ENCODE data around the gene CALR. TPM values are rescaled to one million over a fixed set of nuclear protein-coding genes. Genes with fewer than 3 reads are reported as not detected.
A peak's percentile ranks its signal among the peaks of the same experiment; 100 is the strongest.

The CALR gene
- total and polyA plus RNA-seq, 9 of the 15 experiments (the other 6 are each of a cell fraction or from before 2014, with no cell fraction given), result 126 to 811 (median 642) TPM

DNA sequence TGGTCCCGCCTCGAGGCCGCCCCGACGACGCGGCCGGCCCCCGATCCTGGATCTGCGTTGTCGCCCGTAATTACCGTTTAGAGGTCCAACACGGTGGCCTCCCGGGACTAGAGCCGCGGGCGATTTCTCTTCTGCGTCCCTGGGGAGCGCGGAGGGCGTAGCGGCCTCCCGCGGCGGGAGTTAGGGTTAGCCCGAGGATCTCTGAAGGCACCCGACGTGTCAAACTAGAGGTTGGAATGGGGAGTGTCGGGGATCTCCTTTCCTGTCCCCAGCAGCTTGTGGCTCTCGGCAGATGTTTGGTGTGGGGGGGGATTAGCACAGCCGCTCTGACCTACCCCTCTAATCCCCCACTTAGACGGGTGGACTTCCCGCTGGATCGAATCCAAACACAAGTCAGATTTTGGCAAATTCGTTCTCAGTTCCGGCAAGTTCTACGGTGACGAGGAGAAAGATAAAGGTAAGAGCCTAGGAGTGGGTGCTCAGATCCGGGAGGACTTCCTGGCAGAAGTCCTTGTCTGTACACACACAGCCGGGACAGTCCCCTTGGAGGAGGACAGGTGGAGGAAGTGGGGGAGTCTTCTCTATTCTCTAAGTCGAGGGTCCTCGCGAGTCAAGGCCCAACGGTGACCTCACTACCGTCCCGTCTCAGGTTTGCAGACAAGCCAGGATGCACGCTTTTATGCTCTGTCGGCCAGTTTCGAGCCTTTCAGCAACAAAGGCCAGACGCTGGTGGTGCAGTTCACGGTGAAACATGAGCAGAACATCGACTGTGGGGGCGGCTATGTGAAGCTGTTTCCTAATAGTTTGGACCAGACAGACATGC, 581 bp downstream of the CALR start (continued):
- TF ChIP-seq POU5F1 (IDR thresholded peaks at IDR 0.05; ENCODE audit: borderline replicate concordance, low read depth, low read length, partially characterized antibody) (no peak), ZNF324 (CRISPR knock-in tag; IDR thresholded peaks at IDR 0.05) (no peak), ZFP1 (CRISPR knock-in tag; IDR thresholded peaks at IDR 0.05) (no peak), TAF7 (tag; IDR thresholded peaks at IDR 0.05) (no peak), POLR2H (tag; IDR thresholded peaks at IDR 0.05; ENCODE audit: low read depth) (peak; percentile 67), LARP7 (IDR thresholded peaks at IDR 0.05) (no peak), TCF7L2 (IDR thresholded peaks at IDR 0.05; ENCODE audit: low read depth, low read length) (no peak), FOXA3 (CRISPR knock-in tag; conservative IDR thresholded peaks at IDR 0.05 in 1 of 2, IDR thresholded peaks at IDR 0.05 in 1 of 2) (no peak), DPF2 (IDR thresholded peaks at IDR 0.05) (no peak), TBL1XR1 (IDR thresholded peaks at IDR 0.05; ENCODE audit: low read length in 2 of 2) (no peak), CAMTA2 (CRISPR knock-in tag; conservative IDR thresholded peaks at IDR 0.05) (no peak), GTF2E2 (tag; IDR thresholded peaks at IDR 0.05) (peak; percentile 64; the same call in 1 of the 2 replicates), PHF20 (IDR thresholded peaks at IDR 0.05; ENCODE audit: partially characterized antibody) (no peak), ZFP36 (IDR thresholded peaks at IDR 0.05; ENCODE audit: low read depth, low read length, partially characterized antibody) (peak; percentile 80), SP1 (CRISPR knock-in tag; IDR thresholded peaks at IDR 0.05) (0 out of 2 replicates have a peak, but pooled peaks have one; percentile 5), CCNT2 (IDR thresholded peaks at IDR 0.05; ENCODE audit: borderline replicate concordance, extremely low read depth, insufficient read length, low read depth, low read length) (peak; percentile 42), SAFB2 (IDR thresholded peaks at IDR 0.05; ENCODE audit: borderline replicate concordance, low read depth, low read length, severe bottlenecking) (no peak), HMGN3 (IDR thresholded peaks at IDR 0.05; ENCODE audit: borderline replicate concordance, extremely low read depth, insufficient read length, low read depth, low read length) (no peak), GABPB2 (CRISPR knock-in tag; conservative IDR thresholded peaks at IDR 0.05) (no peak), SMARCA4 (IDR thresholded peaks at IDR 0.05) (no peak; the same call in 1 of the 2 replicates), NFE2L1 (tag; IDR thresholded peaks at IDR 0.05; ENCODE audit: borderline replicate concordance, low read depth) (no peak), TBP (optimal IDR thresholded peaks at IDR 0.05; ENCODE audit: low read depth, low read length) (no peak), ZNF785 (CRISPR knock-in tag; IDR thresholded peaks at IDR 0.05) (no peak), GTF2A2 (tag; IDR thresholded peaks at IDR 0.05) (peak; percentile 95)
- TF ChIP-seq, protein P1, sequence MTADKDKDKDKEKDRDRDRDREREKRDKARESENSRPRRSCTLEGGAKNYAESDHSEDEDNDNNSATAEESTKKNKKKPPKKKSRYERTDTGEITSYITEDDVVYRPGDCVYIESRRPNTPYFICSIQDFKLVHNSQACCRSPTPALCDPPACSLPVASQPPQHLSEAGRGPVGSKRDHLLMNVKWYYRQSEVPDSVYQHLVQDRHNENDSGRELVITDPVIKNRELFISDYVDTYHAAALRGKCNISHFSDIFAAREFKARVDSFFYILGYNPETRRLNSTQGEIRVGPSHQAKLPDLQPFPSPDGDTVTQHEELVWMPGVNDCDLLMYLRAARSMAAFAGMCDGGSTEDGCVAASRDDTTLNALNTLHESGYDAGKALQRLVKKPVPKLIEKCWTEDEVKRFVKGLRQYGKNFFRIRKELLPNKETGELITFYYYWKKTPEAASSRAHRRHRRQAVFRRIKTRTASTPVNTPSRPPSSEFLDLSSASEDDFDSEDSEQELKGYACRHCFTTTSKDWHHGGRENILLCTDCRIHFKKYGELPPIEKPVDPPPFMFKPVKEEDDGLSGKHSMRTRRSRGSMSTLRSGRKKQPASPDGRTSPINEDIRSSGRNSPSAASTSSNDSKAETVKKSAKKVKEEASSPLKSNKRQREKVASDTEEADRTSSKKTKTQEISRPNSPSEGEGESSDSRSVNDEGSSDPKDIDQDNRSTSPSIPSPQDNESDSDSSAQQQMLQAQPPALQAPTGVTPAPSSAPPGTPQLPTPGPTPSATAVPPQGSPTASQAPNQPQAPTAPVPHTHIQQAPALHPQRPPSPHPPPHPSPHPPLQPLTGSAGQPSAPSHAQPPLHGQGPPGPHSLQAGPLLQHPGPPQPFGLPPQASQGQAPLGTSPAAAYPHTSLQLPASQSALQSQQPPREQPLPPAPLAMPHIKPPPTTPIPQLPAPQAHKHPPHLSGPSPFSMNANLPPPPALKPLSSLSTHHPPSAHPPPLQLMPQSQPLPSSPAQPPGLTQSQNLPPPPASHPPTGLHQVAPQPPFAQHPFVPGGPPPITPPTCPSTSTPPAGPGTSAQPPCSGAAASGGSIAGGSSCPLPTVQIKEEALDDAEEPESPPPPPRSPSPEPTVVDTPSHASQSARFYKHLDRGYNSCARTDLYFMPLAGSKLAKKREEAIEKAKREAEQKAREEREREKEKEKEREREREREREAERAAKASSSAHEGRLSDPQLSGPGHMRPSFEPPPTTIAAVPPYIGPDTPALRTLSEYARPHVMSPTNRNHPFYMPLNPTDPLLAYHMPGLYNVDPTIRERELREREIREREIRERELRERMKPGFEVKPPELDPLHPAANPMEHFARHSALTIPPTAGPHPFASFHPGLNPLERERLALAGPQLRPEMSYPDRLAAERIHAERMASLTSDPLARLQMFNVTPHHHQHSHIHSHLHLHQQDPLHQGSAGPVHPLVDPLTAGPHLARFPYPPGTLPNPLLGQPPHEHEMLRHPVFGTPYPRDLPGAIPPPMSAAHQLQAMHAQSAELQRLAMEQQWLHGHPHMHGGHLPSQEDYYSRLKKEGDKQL (CRISPR knock-in tag; IDR thresholded peaks at IDR 0.05; ENCODE audit: borderline replicate concordance), result 0 out of 2 replicates have a peak, but pooled peaks have one; percentile 83
